ENCODE measurements around the gene SPDYE4. TPM values are rescaled to one million over a fixed set of nuclear protein-coding genes. Genes with fewer than 3 reads are reported as not detected.

SPDYE4 gene
- total RNA-seq, 6 experiments from 2014 or later, result not detected

GRCh38 chr17:8710813-8711212, 47.5 kb downstream of the SPDYE4 start:
- peaks cover 0 to 11% (median 4%) of the 10 kb centered on the region in 4 donors for H3K4me1 ChIP-seq
- no peaks in the 10 kb centered on the region for H3K9me3 ChIP-seq
- TF ChIP-seq POLR2A (IDR thresholded peaks at IDR 0.05) (no peak), CTCF (IDR thresholded peaks at IDR 0.05) (no peak)
- intact Hi-C loops (cut with DNase I), result no loop called here
- H3K4me3 ChIP-seq, result no peak overlapping the region
- no peak overlapping the region for H3K27ac ChIP-seq
- 86% methylated on average over 5 of the region's 5 CpGs for WGBS (ENCODE audit: insufficient coverage, low coverage, low lambda C conversion rate, missing lambda C conversion rate)
- no peaks in the 10 kb centered on the region for H3K27me3 ChIP-seq
- no peak for DNase-seq
- ATAC-seq, result peak in 1 of 4 donors; percentile 23
- no peaks in the 10 kb centered on the region for H3K36me3 ChIP-seq

- no peaks in the 10 kb centered on the region for H3K9me3 ChIP-seq
- DNase-seq (no peak), ATAC-seq (peak in 2 of 4 donors; percentile 17 to 25)
- 20% methylated on average over 1 of the region's 1 CpG for WGBS (ENCODE audit: insufficient coverage, low coverage, low lambda C conversion rate, missing lambda C conversion rate)
- H3K4me3 ChIP-seq, result no peak overlapping the region
- no peaks in the 10 kb centered on the region for H3K27me3 ChIP-seq
- no peaks in the 10 kb centered on the region for H3K36me3 ChIP-seq
- intact Hi-C loops (cut with DNase I), result no loop called here
- TF ChIP-seq CTCF (IDR thresholded peaks at IDR 0.05) (no peak), POLR2A (IDR thresholded peaks at IDR 0.05) (no peak)
- H3K4me1 ChIP-seq, result peaks cover 0 to 11% (median 4%) of the 10 kb centered on the region in 4 donors
- H3K27ac ChIP-seq, result no peak overlapping the region
Observed at GRCh38 chr17:8709006-8709405, 49.3 kb downstream of the SPDYE4 start.

GRCh38 chr17:8708025-8708461, 50.3 kb downstream of the SPDYE4 start:
- Histone ChIP-seq H3K9me3 (no peaks in the 10 kb centered on the region), H3K27me3 (no peaks in the 10 kb centered on the region), H3K27ac (no peak overlapping the region), H3K4me1 (peaks cover 0 to 10% (median 4%) of the 10 kb centered on the region in 4 donors), H3K4me3 (no peak overlapping the region), H3K36me3 (no peaks in the 10 kb centered on the region)
- DNase-seq (no peak), ATAC-seq (peak in 3 of 4 donors; percentile 22 to 53 (median 42))
- TF ChIP-seq CTCF (IDR thresholded peaks at IDR 0.05) (no peak), POLR2A (IDR thresholded peaks at IDR 0.05) (no peak)
- whole genome bisulfite sequencing (ENCODE audit: insufficient coverage, low coverage, low lambda C conversion rate, missing lambda C conversion rate), result 17% methylated on average over 2 of the region's 5 CpGs
- intact Hi-C loops (cut with DNase I), result no loop called here

GRCh38 chr17:8707332-8708024, 50.9 kb downstream of the SPDYE4 start:
- intact Hi-C loops (cut with DNase I), result no loop called here
- no peaks in the 10 kb centered on the region for H3K27me3 ChIP-seq
- H3K4me1 ChIP-seq, result peaks cover 0 to 6% (median 2%) of the 10 kb centered on the region in 4 donors
- H3K36me3 ChIP-seq, result no peaks in the 10 kb centered on the region
- ATAC-seq (no peak), DNase-seq (no peak)
- 64% methylated on average over 8 of the region's 11 CpGs for WGBS (ENCODE audit: insufficient coverage, low coverage, low lambda C conversion rate, missing lambda C conversion rate)
- no peak overlapping the region for H3K27ac ChIP-seq
- H3K9me3 ChIP-seq, result no peaks in the 10 kb centered on the region
- no peak overlapping the region for H3K4me3 ChIP-seq
- TF ChIP-seq CTCF (IDR thresholded peaks at IDR 0.05) (no peak), POLR2A (IDR thresholded peaks at IDR 0.05) (no peak)
